Measurements from ENCODE around the gene SPEN.
"Not testable (repeated sequence)": the region's sequence is repeated elsewhere in the genome, so short reads cannot be mapped to it uniquely, and the experiment has no call there.

The SPEN gene

DNA sequence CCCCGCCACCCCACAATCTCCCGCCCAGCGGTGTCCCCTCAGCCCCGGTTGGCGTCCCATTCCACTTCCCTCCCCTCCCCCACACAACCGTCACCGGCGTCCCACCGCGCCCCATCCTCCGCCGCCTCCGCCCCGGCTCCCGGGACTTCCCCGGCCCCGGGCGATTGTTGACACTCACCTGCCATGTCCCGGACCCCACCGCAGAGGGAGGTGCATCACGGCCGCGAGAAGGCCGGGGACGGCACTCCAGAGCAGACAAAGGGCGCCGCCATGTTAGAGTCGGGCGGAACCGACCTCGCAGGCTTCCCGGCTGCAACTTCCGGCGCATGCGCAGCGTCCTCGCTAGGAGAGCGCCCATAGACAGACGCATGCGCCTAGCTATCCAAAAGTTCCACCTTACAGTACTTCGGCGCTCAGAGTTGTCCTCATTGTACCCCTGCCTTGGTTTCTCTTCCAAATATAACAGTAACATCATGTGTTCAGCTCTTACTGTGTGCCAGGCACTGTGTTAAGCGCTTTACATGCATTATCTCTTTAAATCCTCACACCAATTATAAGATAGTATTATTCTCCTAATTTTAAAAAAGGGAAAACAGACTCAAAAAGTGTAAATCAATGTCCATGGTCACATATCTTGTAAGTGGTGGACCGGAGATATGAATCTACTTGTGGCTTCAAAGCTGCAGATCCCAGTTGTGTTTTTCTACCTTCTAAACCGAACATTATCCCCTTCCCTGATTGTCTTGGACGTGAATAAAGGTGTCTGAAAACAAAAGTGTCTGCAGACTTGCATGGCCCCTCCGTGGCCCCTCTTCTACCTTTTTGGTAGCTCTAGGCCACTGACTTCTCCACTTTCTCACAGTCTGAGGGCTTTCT is 128.5 kb downstream of the SPEN start, which contains the start of gene ZBTB17:
Gene ZBTB17 (minus strand): TSS at position 297 of the 876 bp plus-strand sequence. CDS start 27,606 bp downstream, outside the sequence.
- in situ Hi-C loops (cut with HindIII; ENCODE audit: low pct_ligation_motif_present, low pct_unique_long_range_greater_than_20kb, low sequenced_read_pairs): no loop called here
- peak; percentile 91 for DNase-seq

DNA sequence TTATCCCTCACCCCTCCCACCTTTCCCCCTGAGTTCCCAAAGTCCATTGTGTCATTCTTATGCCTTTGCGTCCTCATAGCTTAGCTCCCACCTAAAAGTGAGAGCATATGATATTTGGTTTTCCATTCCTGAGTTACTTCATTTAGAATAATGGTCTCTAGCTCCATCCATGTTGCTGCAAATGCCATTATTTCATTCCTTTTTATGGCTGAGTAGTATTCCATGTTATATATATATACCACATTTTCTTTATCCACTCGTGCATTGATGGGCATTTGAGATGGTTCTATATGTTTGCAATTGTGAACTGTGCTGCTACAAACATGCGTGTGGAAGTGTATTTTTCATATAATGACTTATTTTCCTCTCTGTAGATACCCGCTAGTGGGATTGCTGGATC is 130.4 kb downstream of the SPEN start:
- in situ Hi-C loops (cut with HindIII; ENCODE audit: low pct_ligation_motif_present, low pct_unique_long_range_greater_than_20kb, low sequenced_read_pairs): not testable (repeated sequence)

DNA sequence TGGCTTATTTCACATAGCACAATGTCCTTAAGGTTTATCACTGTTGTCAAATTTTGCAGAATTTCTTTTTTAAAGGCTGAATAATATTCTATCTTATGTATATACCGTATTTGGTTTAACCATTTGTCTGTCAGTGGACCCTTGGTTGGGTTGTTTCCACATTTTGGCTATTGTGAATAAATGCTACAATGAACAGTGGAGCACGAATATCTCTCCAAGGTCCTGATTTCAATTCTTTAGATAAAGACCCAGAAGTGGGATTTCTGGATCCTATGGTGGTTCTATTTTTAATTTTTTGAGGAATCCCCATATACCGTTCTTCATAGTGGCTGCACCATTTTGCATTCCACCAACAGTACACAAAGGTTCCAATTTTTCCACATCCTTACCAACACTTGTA is 134.2 kb downstream of the SPEN start:
- in situ Hi-C loops (cut with HindIII; ENCODE audit: low pct_ligation_motif_present, low pct_unique_long_range_greater_than_20kb, low sequenced_read_pairs): no loop called here
- DNase-seq: no peak

More for the DNA sequence above, 130.4 kb downstream of the SPEN start:
- not testable (repeated sequence) for DNase-seq

DNA sequence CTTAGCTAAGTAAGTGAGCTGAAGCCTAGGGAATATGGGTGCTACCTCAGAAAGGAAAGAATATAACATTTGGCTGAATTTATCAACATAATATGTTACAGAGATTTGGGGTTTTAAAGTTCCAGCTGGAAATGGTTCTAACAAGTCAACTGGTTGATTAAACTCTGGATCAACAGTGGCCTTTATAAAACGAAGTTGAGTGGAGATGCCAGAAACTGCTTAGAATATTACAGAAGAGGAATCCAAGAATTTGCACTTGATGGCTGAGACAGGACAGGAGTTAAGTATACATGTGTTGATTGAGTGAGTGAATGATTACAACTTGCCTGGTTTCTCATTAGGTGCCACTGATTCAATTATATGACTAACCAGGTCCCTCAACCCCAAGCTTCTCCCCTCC is 135.8 kb downstream of the SPEN start:
- DNase-seq: no peak
- in situ Hi-C loops (cut with HindIII; ENCODE audit: low pct_ligation_motif_present, low pct_unique_long_range_greater_than_20kb, low sequenced_read_pairs): no loop called here

DNA sequence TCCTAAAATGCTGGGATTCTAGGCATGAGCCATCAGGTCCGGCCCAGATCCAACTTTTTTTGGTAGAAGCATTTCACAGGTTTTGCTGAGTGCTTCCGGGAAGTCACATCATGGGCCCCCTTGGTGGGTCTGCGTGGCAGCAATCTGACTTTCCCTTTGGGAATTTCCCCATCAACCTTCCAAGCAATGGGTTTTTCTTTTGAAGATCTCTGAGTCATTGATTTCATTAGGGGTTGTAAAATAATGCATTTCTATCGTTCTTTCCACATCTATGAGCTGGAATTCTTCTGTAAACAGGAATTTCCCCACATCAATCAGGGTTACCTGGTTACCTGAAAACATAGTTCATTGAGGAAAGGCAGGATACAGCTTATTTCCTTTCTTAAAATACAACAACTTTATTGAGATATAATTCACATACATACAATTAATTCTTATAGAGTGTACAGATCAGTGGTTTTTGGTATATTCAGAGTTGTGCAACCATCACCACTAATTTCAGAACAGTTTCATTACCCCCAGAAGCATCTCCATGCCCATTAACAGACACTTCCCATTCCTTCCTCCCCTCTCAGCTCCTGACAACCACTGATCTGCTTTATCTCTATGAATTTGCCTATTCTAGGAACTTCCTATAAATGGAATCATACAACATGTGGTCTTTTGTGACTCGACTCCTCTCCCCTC is 138.2 kb downstream of the SPEN start:
- in situ Hi-C loops (cut with HindIII; ENCODE audit: low pct_ligation_motif_present, low pct_unique_long_range_greater_than_20kb, low sequenced_read_pairs): no loop called here
- DNase-seq: no peak

DNA sequence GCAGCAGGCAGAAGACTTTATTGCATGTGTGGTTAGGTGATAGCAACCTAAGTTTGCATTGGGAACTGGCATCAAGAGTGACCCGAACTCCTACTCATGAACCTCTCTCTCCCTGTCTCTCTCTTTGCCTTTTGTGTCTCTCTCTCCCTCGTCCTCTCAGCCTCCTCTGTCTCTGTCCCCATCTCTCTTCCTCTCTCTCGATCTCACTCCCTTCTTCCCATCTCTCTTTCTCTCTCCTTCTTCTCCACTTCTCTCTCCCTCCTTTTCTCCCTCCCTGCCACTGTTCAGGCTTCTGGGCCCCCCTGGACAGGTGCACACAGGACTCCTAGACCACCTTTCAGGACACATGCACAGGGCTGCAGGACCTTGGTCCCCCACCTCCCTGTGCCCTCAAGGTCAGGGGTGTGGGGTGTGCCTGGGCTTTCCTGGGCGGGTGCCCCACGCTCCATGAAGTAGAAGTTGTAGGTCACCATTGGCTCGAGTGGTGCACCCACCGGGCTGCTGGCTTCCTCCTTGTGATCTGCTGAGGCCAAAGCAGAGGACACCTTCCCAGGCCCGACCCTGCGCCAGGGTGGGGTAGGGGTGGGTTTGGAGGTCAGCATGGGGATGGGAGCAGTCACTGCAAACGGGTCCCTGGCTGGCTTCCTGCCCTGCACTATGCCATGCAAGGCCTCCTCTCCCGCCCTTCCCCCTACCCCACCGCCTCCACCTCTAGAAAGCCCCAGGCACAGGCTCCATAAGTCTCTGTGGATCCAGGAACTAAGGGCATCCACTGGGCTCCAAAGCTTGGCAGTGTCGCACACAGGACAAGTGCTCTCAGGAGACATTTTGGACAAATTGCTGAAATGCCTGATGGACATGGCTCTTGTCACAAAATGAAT is 141.6 kb downstream of the SPEN start:
- DNase-seq: no peak
- in situ Hi-C loops (cut with HindIII; ENCODE audit: low pct_ligation_motif_present, low pct_unique_long_range_greater_than_20kb, low sequenced_read_pairs): no loop called here

DNA sequence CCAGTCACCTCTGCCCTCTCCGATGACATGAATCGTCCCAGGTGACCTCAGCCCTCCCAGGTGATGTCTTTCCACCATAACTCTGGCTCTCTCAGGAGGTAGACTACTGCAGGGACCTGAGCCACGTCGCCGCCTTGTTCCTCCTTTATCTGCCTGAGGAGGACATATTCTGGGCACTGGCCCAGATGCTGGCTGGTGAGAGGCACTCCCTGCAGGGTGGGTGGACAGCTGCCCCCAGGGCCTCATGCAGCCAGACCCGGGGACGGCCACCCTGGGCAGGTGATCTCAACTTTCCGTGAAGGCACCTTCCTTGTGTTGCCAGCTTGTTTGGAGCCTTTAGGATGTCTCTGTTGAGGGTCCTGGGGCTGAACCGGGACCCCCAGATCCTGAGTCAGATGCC is 142.3 kb downstream of the SPEN start:
- in situ Hi-C loops (cut with HindIII; ENCODE audit: low pct_ligation_motif_present, low pct_unique_long_range_greater_than_20kb, low sequenced_read_pairs): no loop called here
- no peak for DNase-seq
